PC-3 (cell line): ENCODE measurements around the gene BLM. TPM values are rescaled to one million over a fixed set of nuclear protein-coding genes. Genes with fewer than 3 reads are reported as not detected.
A peak's percentile ranks its signal among the peaks of the same experiment; 100 is the strongest.

ENCODE experiments used
- ATAC-seq: fragments of 200-7000 bp; cut with Tn5 transposase; 2 replicates; pipeline ENCODE4 v1.9.1; 2020; ENCODE audit warnings: mild to moderate bottlenecking, moderate library complexity
- BruUV-seq: library from RNA; stranded (reverse); fragments of 400-500 nt; replicated peaks from 2 replicates; lab custom pipeline; 2021; lab: Mats Ljungman, UMichigan
- CTCF ChIA-PET: fragments of 300-600 bp; sonication (Branson Sonifier 250); formaldehyde crosslinking; loops from one replicate; lab custom pipeline; 2022; ENCODE audit warnings: antibody characterized with exemption; lab: Charles Lee
- POLR2A ChIA-PET: fragments of 300-600 bp; sonication (Branson Sonifier 250); formaldehyde crosslinking; loops from one replicate; lab custom pipeline; 2022; ENCODE audit warnings: antibody characterized with exemption; ENCODE audit not compliant: unreplicated experiment; lab: Charles Lee
- DNase-seq: peaks from one replicate; pipeline ENCODE4 v3.0.0-alpha.2; 2015
- H2AFZ ChIP-seq: fragments of 300-600 bp; sonication (generic); 2 replicates; pipeline ENCODE4 v1.6.0; 2016; ENCODE audit warnings: antibody characterized with exemption, low read length
- H3F3A ChIP-seq: fragments of 300-600 bp; sonication (generic); one replicate; pipeline ENCODE4 v1.6.0; 2017; ENCODE audit warnings: antibody characterized with exemption, low read length, control low read depth, mild to moderate bottlenecking; ENCODE audit not compliant: unreplicated experiment
- H3K27ac ChIP-seq: fragments of 300-600 bp; sonication (generic); 2 replicates; pipeline ENCODE4 v1.5.1; 2016; ENCODE audit warnings: mild to moderate bottlenecking, low read length
- H3K27me3 ChIP-seq: fragments of 300-600 bp; sonication (generic); 2 replicates; pipeline ENCODE4 v1.6.1; 2016; ENCODE audit warnings: low read length, mixed read lengths
- H3K36me3 ChIP-seq: fragments of 300-600 bp; sonication (generic); 2 replicates; pipeline ENCODE4 v1.6.1; 2016; ENCODE audit warnings: low read depth, mixed run types, low read length, mixed read lengths
- H3K4me1 ChIP-seq: fragments of 300-600 bp; sonication (generic); 2 replicates; pipeline ENCODE4 v1.5.1; 2016; ENCODE audit warnings: low read length; ENCODE audit not compliant: insufficient read depth
- H3K4me2 ChIP-seq: fragments of 300-600 bp; sonication (generic); 2 replicates; pipeline ENCODE4 v1.6.0; 2016; ENCODE audit warnings: low read length
- H3K4me3 ChIP-seq: fragments of 300-600 bp; sonication (generic); 2 replicates; pipeline ENCODE4 v1.5.1; 2016; ENCODE audit warnings: mild to moderate bottlenecking, low read length, mixed read lengths
- H3K79me2 ChIP-seq: fragments of 300-600 bp; sonication (generic); 2 replicates; pipeline ENCODE4 v1.6.1; 2017; ENCODE audit warnings: low read length, mixed read lengths
- H3K9ac ChIP-seq: fragments of 300-600 bp; sonication (generic); 2 replicates; pipeline ENCODE4 v1.6.0; 2016; ENCODE audit warnings: mild to moderate bottlenecking, low read length
- H3K9me2 ChIP-seq: fragments of 300-600 bp; sonication (generic); replicated peaks from 2 replicates; pipeline ENCODE4 v1.6.1; 2016; ENCODE audit warnings: mixed run types, low read length, mixed read lengths
- H3K9me3 ChIP-seq: fragments of 300-600 bp; sonication (generic); 2 replicates; pipeline ENCODE4 v1.6.1; 2016; ENCODE audit warnings: low read length, mixed read lengths
- H4K20me1 ChIP-seq: fragments of 300-600 bp; sonication (generic); 2 replicates; pipeline ENCODE4 v1.6.1; 2016; ENCODE audit warnings: low read length, mixed read lengths
- EZH2 ChIP-seq: fragments of 300-600 bp; sonication (generic); IDR thresholded peaks from one replicate; pipeline ENCODE4 v1.6.1; 2017; ENCODE audit warnings: antibody characterized with exemption, mild to moderate bottlenecking, low read length; ENCODE audit not compliant: unreplicated experiment
- EZH2phosphoT487 ChIP-seq: fragments of 300-600 bp; sonication (generic); IDR thresholded peaks from 2 replicates; pipeline ENCODE4 v1.6.1; 2018; ENCODE audit warnings: mild to moderate bottlenecking, antibody characterized with exemption, low read length, borderline replicate concordance
- intact Hi-C: fragments of 100-400 bp; cut with micrococcal nuclease; formaldehyde crosslinking; loops from 2 replicates; pipeline ENCODE4 v1.9.0; 2023
- total RNA-seq: library from RNA; depleted of rRNA; stranded (reverse); fragments of >200 nt; gene quantifications from 2 replicates; pipeline ENCODE4 v1.2.3, GENCODE V29; 2014
- TF ChIP-seq, protein P1 (sequence below): fragments of 300-600 bp; sonication (generic); conservative IDR thresholded peaks from 2 replicates; pipeline ENCODE4 v1.5.1; 2017; ENCODE audit warnings: antibody characterized with exemption, low read depth, mild to moderate bottlenecking, low read length

The BLM gene
- total RNA-seq, 1 experiment from 2014 or later: 18.7 TPM

DNA sequence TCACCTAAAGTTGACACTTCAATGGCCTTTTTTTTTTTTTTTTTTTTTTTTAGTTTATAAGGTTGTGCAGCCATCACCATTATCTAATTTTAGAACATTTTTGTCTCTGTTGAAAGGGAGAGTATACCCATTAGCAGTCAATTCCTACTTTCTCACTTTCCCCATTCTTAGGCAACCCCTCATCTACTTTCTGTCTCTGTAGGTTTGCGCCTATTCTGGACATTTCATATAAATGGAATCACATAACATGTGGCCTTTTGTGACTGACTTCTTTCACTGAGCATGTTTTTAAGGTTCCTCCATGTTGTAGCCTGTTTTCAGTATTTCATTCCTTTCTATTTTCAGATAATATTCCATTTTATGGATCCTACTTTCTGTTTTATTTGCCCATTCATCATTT, 56.3 kb downstream of the BLM start:
- intact Hi-C loops: no loop called here

DNA sequence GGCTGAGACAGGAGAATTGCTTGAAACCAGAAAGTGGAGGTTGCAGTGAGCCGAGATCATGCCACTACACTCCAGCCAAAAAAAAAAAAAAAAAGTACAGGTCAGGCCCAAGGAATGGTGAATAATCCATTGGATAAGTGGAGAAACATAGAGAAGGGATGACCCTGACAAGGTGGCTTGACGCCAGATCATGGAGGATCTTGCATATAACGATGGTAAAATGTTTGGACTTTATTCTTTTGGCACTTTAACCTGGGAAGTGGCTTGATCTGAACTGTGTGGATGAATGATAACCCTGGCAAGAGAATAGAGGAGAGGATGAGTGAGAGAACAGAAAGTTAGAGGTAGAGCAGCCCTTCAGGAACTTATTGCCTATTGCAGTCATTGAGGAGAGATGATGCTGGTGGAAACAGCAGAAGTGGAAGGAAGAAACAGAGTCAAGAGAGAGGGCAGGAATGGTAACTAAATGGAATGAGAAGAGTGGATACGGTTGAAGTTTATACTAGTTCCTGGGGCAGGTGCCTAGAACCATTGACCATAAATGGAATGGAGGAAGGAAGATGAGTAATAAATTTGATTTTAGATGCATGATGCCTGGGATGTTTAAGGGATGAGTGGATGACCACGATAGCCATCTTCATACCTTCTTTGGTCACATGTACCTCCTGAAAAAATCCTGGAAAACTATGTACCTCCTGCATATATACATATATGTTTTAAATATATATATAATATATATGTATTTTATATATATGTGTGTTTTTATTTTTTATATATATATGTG, 57.8 kb downstream of the BLM start:
- Histone ChIP-seq H3K4me3 (no peak overlapping the region), H3K79me2 (no peaks in the 10 kb centered on the region), H3K27me3 (no peaks in the 10 kb centered on the region), H3F3A (no peaks in the 10 kb centered on the region), H4K20me1 (no peaks in the 10 kb centered on the region), H3K9me3 (no peaks in the 10 kb centered on the region), H3K4me2 (peak overlapping the region; percentile 1; the same call in 1 of the 2 replicates), H2AFZ (no peak overlapping the region), H3K9me2 (no peaks in the 10 kb centered on the region), H3K27ac (no peak overlapping the region), H3K36me3 (peaks cover 4% of the 10 kb centered on the region; the same call in 1 of the 2 replicates), H3K9ac (no peak overlapping the region), H3K4me1 (peaks cover 15% of the 10 kb centered on the region)
- intact Hi-C loops: no loop called here
- TF ChIP-seq EZH2 (no peak), EZH2phosphoT487 (no peak)
- TF ChIP-seq, protein P1, sequence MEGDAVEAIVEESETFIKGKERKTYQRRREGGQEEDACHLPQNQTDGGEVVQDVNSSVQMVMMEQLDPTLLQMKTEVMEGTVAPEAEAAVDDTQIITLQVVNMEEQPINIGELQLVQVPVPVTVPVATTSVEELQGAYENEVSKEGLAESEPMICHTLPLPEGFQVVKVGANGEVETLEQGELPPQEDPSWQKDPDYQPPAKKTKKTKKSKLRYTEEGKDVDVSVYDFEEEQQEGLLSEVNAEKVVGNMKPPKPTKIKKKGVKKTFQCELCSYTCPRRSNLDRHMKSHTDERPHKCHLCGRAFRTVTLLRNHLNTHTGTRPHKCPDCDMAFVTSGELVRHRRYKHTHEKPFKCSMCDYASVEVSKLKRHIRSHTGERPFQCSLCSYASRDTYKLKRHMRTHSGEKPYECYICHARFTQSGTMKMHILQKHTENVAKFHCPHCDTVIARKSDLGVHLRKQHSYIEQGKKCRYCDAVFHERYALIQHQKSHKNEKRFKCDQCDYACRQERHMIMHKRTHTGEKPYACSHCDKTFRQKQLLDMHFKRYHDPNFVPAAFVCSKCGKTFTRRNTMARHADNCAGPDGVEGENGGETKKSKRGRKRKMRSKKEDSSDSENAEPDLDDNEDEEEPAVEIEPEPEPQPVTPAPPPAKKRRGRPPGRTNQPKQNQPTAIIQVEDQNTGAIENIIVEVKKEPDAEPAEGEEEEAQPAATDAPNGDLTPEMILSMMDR: no peak
- ChIA-PET CTCF (no interaction called here), POLR2A (no interaction called here)
- no TSS peak for BruUV-seq
- ATAC-seq (peak; percentile 78), DNase-seq (peak; percentile 81)

More for the DNA sequence above, 56.3 kb downstream of the BLM start:
- Histone ChIP-seq H3K79me2 (no peaks in the 10 kb centered on the region), H3K27ac (no peak overlapping the region), H3K9ac (no peak overlapping the region), H3K9me2 (no peaks in the 10 kb centered on the region), H2AFZ (no peak overlapping the region), H3K27me3 (no peaks in the 10 kb centered on the region), H3K4me3 (no peak overlapping the region), H3K36me3 (peaks cover 4% of the 10 kb centered on the region; the same call in 1 of the 2 replicates), H3K4me2 (no peak overlapping the region), H3K4me1 (peaks cover 15% of the 10 kb centered on the region), H3K9me3 (no peaks in the 10 kb centered on the region), H3F3A (no peaks in the 10 kb centered on the region), H4K20me1 (no peaks in the 10 kb centered on the region)
- no peak for DNase-seq
- CTCF ChIA-PET: no interaction called here
- no peak for ATAC-seq
- POLR2A ChIA-PET: no interaction called here
- TF ChIP-seq EZH2phosphoT487 (no peak), EZH2 (no peak)
- TF ChIP-seq, protein P1: no peak
- no TSS peak for BruUV-seq

DNA sequence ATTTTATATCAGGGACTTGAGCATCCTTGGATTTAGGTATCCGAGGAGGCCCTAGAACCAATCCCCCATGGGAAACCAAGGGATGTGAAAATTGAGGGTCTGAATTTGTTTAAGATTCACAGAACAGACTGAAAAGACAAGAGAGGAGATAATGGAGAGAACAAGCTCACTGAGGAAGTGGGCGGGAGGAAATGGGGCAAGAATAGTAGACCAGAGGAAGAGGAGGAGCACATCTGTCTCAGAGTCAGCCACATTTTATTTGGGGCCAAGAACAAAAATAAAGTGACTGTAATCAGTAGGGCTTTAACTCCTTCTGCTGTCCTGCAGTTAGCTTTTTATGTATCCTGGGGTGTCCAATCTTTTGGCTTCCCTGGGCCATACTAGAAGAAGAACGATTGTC, 63.8 kb downstream of the BLM start:
- peaks cover 4% of the 10 kb centered on the region; the same call in 1 of the 2 replicates for H3K36me3 ChIP-seq
- H3K4me3 ChIP-seq: no peak overlapping the region
- no peak overlapping the region for H3K9ac ChIP-seq
- DNase-seq: no peak
- intact Hi-C loops: no loop called here
- H3K4me1 ChIP-seq: no peaks in the 10 kb centered on the region
- BruUV-seq: no TSS peak
- no peaks in the 10 kb centered on the region for H3K27me3 ChIP-seq
- TF ChIP-seq, protein P1: no peak
- no peak for TF ChIP-seq EZH2
- TF ChIP-seq EZH2phosphoT487: no peak
- no peaks in the 10 kb centered on the region for H3K9me3 ChIP-seq
- no peak for ATAC-seq
- H3K27ac ChIP-seq: no peak overlapping the region
- ChIA-PET POLR2A (no interaction called here), CTCF (no interaction called here)
- H4K20me1 ChIP-seq: no peaks in the 10 kb centered on the region
- no peak overlapping the region for H2AFZ ChIP-seq
- no peak overlapping the region for H3K4me2 ChIP-seq
- no peaks in the 10 kb centered on the region for H3K9me2 ChIP-seq
- H3F3A ChIP-seq: no peaks in the 10 kb centered on the region
- no peaks in the 10 kb centered on the region for H3K79me2 ChIP-seq
